GM12892 (cell line): ENCODE data around the gene IL36RN.

ENCODE experiments used
- DNase-seq: peaks from one replicate; pipeline ENCODE4 v3.0.0; 2011; ENCODE audit not compliant: insufficient read length
- FAIRE-seq: peaks from 2 replicates; lab custom pipeline; 2011; peaks lifted over from hg19 to GRCh38; lab: Jason Lieb, UNC
- POLR2A ChIP-seq: IDR thresholded peaks from 2 replicates; pipeline ENCODE4 v1.6.1; 2011; ENCODE audit warnings: low read depth, low read length, control low read depth
- POLR2AphosphoS5 ChIP-seq: IDR thresholded peaks from 2 replicates; pipeline ENCODE4 v1.6.1; 2011; ENCODE audit warnings: low read depth, low read length, control low read depth
- TAF1 ChIP-seq: IDR thresholded peaks from 2 replicates; pipeline ENCODE4 v1.6.1; 2011; ENCODE audit warnings: low read depth, mild to moderate bottlenecking, control low read depth, low read length, borderline replicate concordance

The IL36RN gene

DNA sequence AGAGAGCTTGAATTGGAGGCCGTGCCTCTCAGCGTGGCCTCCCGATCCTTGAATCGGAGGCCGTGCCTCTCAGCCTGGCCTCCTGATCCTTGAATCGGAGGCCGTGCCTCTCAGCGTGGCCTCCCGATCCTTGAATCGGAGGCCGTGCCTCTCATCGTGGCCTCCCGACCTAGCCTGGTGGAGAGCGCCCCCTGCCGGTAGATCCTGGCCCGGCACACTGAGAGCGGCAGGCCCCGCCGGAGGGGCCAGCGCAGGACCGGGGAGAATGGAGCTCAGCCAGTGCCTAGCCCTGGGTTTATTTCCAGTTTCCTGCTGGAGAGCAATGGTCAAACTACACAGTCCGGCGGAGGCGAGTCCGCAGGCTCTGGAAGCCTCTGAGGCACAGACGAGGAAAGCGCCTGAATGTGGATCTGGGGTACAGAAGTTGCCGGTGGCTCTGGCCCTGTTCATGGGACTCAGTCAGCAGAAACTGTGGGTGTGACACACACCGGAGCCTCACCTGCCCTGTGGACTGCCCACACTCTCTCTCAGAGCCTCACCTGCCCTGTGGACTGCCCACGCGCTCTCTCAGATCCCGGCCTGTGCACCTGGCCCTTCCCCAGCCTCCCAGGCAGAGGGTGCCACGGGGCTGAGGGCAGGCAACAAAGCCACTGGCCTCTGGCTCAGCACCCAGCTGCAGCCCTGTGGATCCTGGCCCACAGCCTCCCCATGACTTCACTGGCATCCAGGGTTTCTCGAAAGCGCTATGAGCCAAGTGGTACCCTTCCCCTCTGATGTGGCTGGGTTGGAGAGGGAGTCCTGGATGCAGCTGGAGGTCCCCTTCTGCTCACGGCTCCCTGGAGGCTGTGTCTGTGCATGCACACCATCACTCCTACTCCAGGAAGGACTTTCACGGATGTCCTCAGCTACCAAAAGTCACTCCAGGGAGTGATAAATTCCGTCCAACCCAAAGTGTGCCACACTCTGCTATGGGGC lies 7.8 kb upstream of the IL36RN start:
- TF ChIP-seq POLR2A = no peak
- no peak for TF ChIP-seq POLR2AphosphoS5
- no peak for TF ChIP-seq TAF1
- FAIRE-seq = no peak
- no peak for DNase-seq

DNA sequence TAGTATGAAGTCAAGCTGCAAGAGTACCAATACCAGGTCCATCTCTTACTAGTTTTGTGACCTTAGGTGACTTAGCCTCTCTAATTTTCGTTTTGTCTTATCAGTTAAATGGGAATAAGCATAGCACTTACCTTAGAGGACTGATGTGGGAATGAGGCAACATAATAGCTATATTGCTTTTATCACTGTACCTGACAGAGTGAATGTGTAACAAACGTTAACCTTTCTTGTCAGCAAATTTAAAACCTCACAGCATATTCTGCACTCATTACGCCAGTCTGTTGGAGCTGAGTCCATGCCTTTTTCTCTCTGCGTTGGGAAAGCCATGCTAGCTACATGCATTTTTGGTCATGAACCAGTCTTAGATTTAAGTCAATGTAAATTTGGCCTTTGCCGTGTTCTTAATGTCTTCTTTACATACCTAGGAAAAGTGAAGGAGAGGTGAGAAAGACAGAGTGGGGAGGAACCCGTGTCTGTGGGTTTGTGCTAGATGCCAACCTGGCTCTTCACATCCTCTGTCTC lies 6.5 kb upstream of the IL36RN start, which contains the start of gene IL36B:
Gene IL36B (minus strand): TSS at position 472 of the 522 bp plus-strand sequence.
- FAIRE-seq (no peak), DNase-seq (no peak)
- TF ChIP-seq POLR2A (no peak), POLR2AphosphoS5 (no peak), TAF1 (no peak)

- no peak for TF ChIP-seq POLR2AphosphoS5
- no peak for TF ChIP-seq TAF1
- TF ChIP-seq POLR2A = no peak
- DNase-seq (no peak), FAIRE-seq (no peak)
Observed at GRCh38 chr2:113053666-113054065, 5.3 kb upstream of the IL36RN start.

DNA sequence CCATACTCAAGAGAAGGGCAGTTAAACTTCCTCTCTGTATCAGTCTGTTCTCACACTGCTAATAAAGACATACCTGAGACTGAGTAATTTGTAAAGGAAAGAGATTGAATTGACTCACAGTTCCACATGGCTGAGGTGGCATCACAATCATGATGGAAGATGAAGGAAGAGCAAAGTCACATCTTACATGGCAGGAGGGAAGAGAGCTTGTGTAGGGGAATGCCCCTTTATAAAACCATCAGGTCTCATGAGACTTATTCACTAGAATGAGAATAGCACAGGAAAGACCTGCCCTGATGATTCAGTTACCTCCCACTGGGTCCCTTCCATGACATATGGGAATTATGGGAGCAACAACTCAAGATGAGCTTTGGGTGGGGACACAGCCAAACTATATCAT lies 4.9 kb upstream of the IL36RN start:
- FAIRE-seq (no peak), DNase-seq (no peak)
- TF ChIP-seq TAF1 (no peak), POLR2A (no peak), POLR2AphosphoS5 (no peak)

DNA sequence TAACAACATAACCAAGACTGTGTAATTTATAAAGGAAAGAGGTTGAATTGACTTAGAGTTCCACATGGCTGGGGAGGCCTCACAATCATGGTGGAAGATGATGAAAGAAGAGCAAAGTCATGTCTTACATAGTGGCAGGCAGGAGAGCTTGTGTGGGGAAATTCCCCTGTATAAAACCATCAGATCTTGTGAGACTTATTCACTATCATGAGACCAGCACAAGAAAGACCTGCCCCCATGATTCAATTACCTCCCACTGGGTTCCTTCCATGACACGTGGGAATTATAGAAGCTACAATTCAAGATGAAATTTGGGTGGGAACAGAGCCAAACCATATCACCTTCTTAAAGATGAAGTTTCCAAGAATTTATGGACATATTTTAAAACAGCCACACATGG lies 2.5 kb upstream of the IL36RN start:
- FAIRE-seq = no peak
- no peak for DNase-seq
- TF ChIP-seq POLR2AphosphoS5 (no peak), POLR2A (no peak), TAF1 (no peak)

DNA sequence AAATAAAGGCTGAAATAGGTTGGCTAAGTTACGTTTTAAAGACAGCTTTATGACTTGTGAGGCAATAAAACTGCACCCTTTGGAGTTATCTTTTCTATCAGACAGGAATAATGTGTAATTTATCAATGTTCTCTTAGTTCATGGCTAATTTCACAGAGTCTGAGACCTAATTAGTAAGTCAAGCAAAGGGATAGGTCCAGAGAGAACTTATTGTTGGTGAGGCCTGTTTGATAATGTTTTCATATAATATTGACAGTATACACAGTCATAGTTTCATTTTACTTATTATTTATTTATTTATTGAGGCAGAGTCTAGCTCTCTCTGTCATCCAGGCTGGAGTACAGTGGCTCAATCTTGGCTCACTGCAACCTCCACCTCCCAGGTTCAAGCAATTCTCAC lies 1.9 kb upstream of the IL36RN start:
- no peak for FAIRE-seq
- no peak for TF ChIP-seq TAF1
- TF ChIP-seq POLR2A = no peak
- no peak for TF ChIP-seq POLR2AphosphoS5
- no peak for DNase-seq

GRCh38 chr2:113058411-113058994 lies 495 bp upstream of the IL36RN start:
- no peak for FAIRE-seq
- TF ChIP-seq TAF1 (no peak), POLR2AphosphoS5 (no peak), POLR2A (no peak)
- no peak for DNase-seq

GRCh38 chr2:113060396-113060795 lies 1.4 kb downstream of the IL36RN start:
- no peak for FAIRE-seq
- DNase-seq = no peak
- TF ChIP-seq TAF1 = no peak
- no peak for TF ChIP-seq POLR2A
- TF ChIP-seq POLR2AphosphoS5 = no peak

DNA sequence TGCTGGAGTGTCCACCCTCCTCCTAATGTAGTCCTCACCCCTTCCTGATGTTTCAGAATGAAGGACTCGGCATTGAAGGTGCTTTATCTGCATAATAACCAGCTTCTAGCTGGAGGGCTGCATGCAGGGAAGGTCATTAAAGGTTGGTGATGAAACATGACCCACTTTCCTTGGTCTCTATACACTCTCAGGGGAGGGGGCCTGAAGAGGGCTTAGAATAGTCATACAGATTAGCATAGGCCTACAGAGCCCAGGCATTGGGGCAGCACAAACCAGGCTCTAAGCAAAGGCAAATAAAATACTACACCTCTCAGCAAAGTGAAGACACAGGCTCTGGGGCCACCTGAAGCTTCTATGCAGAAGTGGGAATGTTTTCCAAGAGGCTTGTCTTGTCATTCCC lies 1.8 kb downstream of the IL36RN start:
- DNase-seq (no peak), FAIRE-seq (no peak)
- TF ChIP-seq POLR2AphosphoS5 (no peak), TAF1 (no peak), POLR2A (no peak)

DNA sequence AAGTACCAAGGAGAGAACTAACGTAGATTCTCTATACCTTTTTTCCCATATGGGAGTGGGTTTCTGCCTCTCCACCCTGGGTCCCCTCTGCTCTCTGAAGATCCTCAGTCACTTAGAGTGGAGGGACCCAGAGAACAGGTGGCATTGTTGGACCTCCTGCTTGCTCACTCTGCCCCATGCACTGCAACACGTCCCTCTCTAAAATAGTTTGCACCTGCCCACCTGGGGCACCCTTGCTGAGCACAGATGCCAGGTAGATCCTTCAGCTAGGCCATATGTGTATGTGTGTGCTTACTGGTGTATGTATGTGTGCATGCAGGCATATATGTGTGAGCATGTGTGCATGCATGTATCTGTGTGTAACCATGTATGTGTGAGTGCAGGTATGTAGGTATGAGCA lies 2.2 kb downstream of the IL36RN start:
- no peak for DNase-seq
- no peak for FAIRE-seq

More for the DNA sequence above, 2.2 kb downstream of the IL36RN start:
- TF ChIP-seq TAF1 (no peak), POLR2A (no peak), POLR2AphosphoS5 (no peak)
